Activated T-cell treated with anti-CD3 and anti-CD28 coated beads, Interleukin-2, amount 50 U/mL, for 72 hours (primary cell): ENCODE data around the gene EID1. TPM values are rescaled to one million over a fixed set of nuclear protein-coding genes. Genes with fewer than 3 reads are reported as not detected.

ENCODE experiments used
- ATAC-seq, 2 donors: fragments of 150-1000 bp; cut with Tn5 transposase; replicated peaks in 1 of 2; 2 replicates each; pipeline ENCODE4 v1.10.0; 2021; ENCODE audit warnings: moderate library complexity in 2 of 2, mild to moderate bottlenecking in 1 of 2
- DNase-seq, 2 donors: peaks; one replicate each; pipeline ENCODE4 v3.0.0; 2021 to 2022; ENCODE audit warnings: mixed read lengths in 1 of 2
- H3K27ac Mint-ChIP-seq: one replicate; pipeline ENCODE4 v1.8.0; 2022; ENCODE audit warnings: mild to moderate bottlenecking, moderate library complexity, mixed read lengths
- H3K27me3 Mint-ChIP-seq: one replicate; pipeline ENCODE4 v1.8.0; 2022; ENCODE audit warnings: low read depth, mixed read lengths
- H3K36me3 Mint-ChIP-seq, 2 donors: one replicate each; pipeline ENCODE4 v1.8.0; 2022; ENCODE audit warnings: mixed read lengths in 2 of 2, mild to moderate bottlenecking in 1 of 2; ENCODE audit not compliant: insufficient read depth in 2 of 2
- H3K4me1 Mint-ChIP-seq: one replicate; pipeline ENCODE4 v1.8.0; 2022; ENCODE audit warnings: low read depth, mixed read lengths
- H3K4me3 Mint-ChIP-seq, 2 donors: one replicate each; pipeline ENCODE4 v1.8.0; 2022; ENCODE audit warnings: mild to moderate bottlenecking in 2 of 2, mixed read lengths in 2 of 2, moderate library complexity in 2 of 2
- H3K9me3 Mint-ChIP-seq, 2 donors: one replicate each; pipeline ENCODE4 v1.8.0; 2022; ENCODE audit warnings: mixed read lengths in 2 of 2
- total RNA-seq, 2 donors: library from RNA; stranded (reverse); gene quantifications; one replicate each; pipeline ENCODE4 v1.2.3, GENCODE V29; 2022

Gene EID1
- total RNA-seq, 2 donors from 2014 or later = 86.9 to 93.6 TPM

- Mint-ChIP-seq H3K4me3 (no peak overlapping the region), H3K9me3 (no peaks in the 10 kb centered on the region), H3K36me3 (peaks cover 12 to 15% of the 10 kb centered on the region in 2 donors), H3K27ac (no peak overlapping the region), H3K4me1 (peaks cover 19% of the 10 kb centered on the region), H3K27me3 (peaks cover 19% of the 10 kb centered on the region)
- ATAC-seq (no peak), DNase-seq (no peak)
These were observed 1.9 kb upstream of the EID1 start for GRCh38 chr15:48876057-48876456.

- peak overlapping the region; percentile 25 for H3K27ac Mint-ChIP-seq
- ATAC-seq = no peak
- H3K4me1 Mint-ChIP-seq = peaks cover 27% of the 10 kb centered on the region
These were observed 2.2 kb downstream of the EID1 start for GRCh38 chr15:48880070-48880634.

GRCh38 chr15:48883699-48884098 lies 5.8 kb downstream of the EID1 start:
- Mint-ChIP-seq H3K36me3 (peaks cover 2 to 7% of the 10 kb centered on the region in 2 donors), H3K27ac (no peak overlapping the region), H3K27me3 (peaks cover 35% of the 10 kb centered on the region), H3K4me3 (no peak overlapping the region), H3K4me1 (peaks cover 41% of the 10 kb centered on the region), H3K9me3 (no peaks in the 10 kb centered on the region)
- DNase-seq (no peak), ATAC-seq (no peak)

More at GRCh38 chr15:48880070-48880634, 2.2 kb downstream of the EID1 start:
- DNase-seq = no peak
- H3K27me3 Mint-ChIP-seq = peaks cover 20% of the 10 kb centered on the region
- H3K9me3 Mint-ChIP-seq = no peaks in the 10 kb centered on the region
- peaks cover 12 to 15% of the 10 kb centered on the region in 2 donors for H3K36me3 Mint-ChIP-seq
- H3K4me3 Mint-ChIP-seq = peak overlapping the region; percentile 91 to 94

- Mint-ChIP-seq H3K4me3 (peak overlapping the region; percentile 4 to 17), H3K27me3 (peaks cover 44% of the 10 kb centered on the region), H3K27ac (no peak overlapping the region), H3K36me3 (no peaks in the 10 kb centered on the region), H3K9me3 (no peaks in the 10 kb centered on the region), H3K4me1 (peaks cover 19% of the 10 kb centered on the region)
- DNase-seq (no peak), ATAC-seq (no peak)
These were observed 9.2 kb downstream of the EID1 start for GRCh38 chr15:48887144-48887543.

- Mint-ChIP-seq H3K27me3 (peaks cover 50% of the 10 kb centered on the region), H3K4me3 (no peak overlapping the region), H3K4me1 (peaks cover 17% of the 10 kb centered on the region), H3K36me3 (no peaks in the 10 kb centered on the region), H3K9me3 (no peaks in the 10 kb centered on the region), H3K27ac (no peak overlapping the region)
- DNase-seq (peak; percentile 50 to 56), ATAC-seq (peak; percentile 93 to 95)
These were observed 10.3 kb downstream of the EID1 start for GRCh38 chr15:48888191-48888590.

GRCh38 chr15:48888836-48889235 lies 10.9 kb downstream of the EID1 start:
- no peaks in the 10 kb centered on the region for H3K9me3 Mint-ChIP-seq
- no peak for DNase-seq
- peaks cover 17% of the 10 kb centered on the region for H3K4me1 Mint-ChIP-seq
- peaks cover 45% of the 10 kb centered on the region for H3K27me3 Mint-ChIP-seq
- H3K27ac Mint-ChIP-seq = no peak overlapping the region
- ATAC-seq = no peak
- no peak overlapping the region for H3K4me3 Mint-ChIP-seq
- H3K36me3 Mint-ChIP-seq = no peaks in the 10 kb centered on the region

GRCh38 chr15:48889925-48890324 lies 12.0 kb downstream of the EID1 start:
- DNase-seq (no peak), ATAC-seq (no peak)
- Mint-ChIP-seq H3K36me3 (no peaks in the 10 kb centered on the region), H3K27ac (no peak overlapping the region), H3K27me3 (peaks cover 38% of the 10 kb centered on the region), H3K9me3 (no peaks in the 10 kb centered on the region), H3K4me3 (no peak overlapping the region), H3K4me1 (peaks cover 17% of the 10 kb centered on the region)

- H3K9me3 Mint-ChIP-seq = no peaks in the 10 kb centered on the region
- DNase-seq (no peak), ATAC-seq (no peak)
- H3K36me3 Mint-ChIP-seq = no peaks in the 10 kb centered on the region
- peaks cover 17% of the 10 kb centered on the region for H3K4me1 Mint-ChIP-seq
- no peak overlapping the region for H3K27ac Mint-ChIP-seq
- no peak overlapping the region for H3K4me3 Mint-ChIP-seq
- H3K27me3 Mint-ChIP-seq = peaks cover 42% of the 10 kb centered on the region
These were observed 12.5 kb downstream of the EID1 start for GRCh38 chr15:48890375-48890972.

GRCh38 chr15:48891232-48891765 lies 13.4 kb downstream of the EID1 start:
- DNase-seq (no peak), ATAC-seq (no peak)
- H3K27ac Mint-ChIP-seq = no peak overlapping the region
- H3K9me3 Mint-ChIP-seq = no peaks in the 10 kb centered on the region
- H3K27me3 Mint-ChIP-seq = peaks cover 43% of the 10 kb centered on the region
- H3K36me3 Mint-ChIP-seq = no peaks in the 10 kb centered on the region
- H3K4me3 Mint-ChIP-seq = no peak overlapping the region
- H3K4me1 Mint-ChIP-seq = peaks cover 17% of the 10 kb centered on the region

GRCh38 chr15:48893311-48893710 lies 15.4 kb downstream of the EID1 start:
- peaks cover 9% of the 10 kb centered on the region for H3K4me1 Mint-ChIP-seq
- H3K9me3 Mint-ChIP-seq = no peaks in the 10 kb centered on the region
- ATAC-seq (no peak), DNase-seq (no peak)
- no peak overlapping the region for H3K4me3 Mint-ChIP-seq
- H3K27me3 Mint-ChIP-seq = peaks cover 50% of the 10 kb centered on the region
- H3K36me3 Mint-ChIP-seq = no peaks in the 10 kb centered on the region
- no peak overlapping the region for H3K27ac Mint-ChIP-seq

- H3K27me3 Mint-ChIP-seq = peaks cover 44% of the 10 kb centered on the region
- no peaks in the 10 kb centered on the region for H3K9me3 Mint-ChIP-seq
- no peak for DNase-seq
- peaks cover 9% of the 10 kb centered on the region for H3K4me1 Mint-ChIP-seq
- ATAC-seq = no peak
- H3K4me3 Mint-ChIP-seq = peak overlapping the region in 1 of 2 donors; percentile 5
- no peaks in the 10 kb centered on the region for H3K36me3 Mint-ChIP-seq
- no peak overlapping the region for H3K27ac Mint-ChIP-seq
These were observed 19.2 kb downstream of the EID1 start for GRCh38 chr15:48896869-48897814.

- Mint-ChIP-seq H3K4me3 (peak overlapping the region in 1 of 2 donors; percentile 19), H3K4me1 (peaks cover 9% of the 10 kb centered on the region), H3K27me3 (peaks cover 38% of the 10 kb centered on the region), H3K36me3 (no peaks in the 10 kb centered on the region), H3K27ac (no peak overlapping the region), H3K9me3 (no peaks in the 10 kb centered on the region)
- no peak for ATAC-seq
- DNase-seq = no peak
These were observed 20.1 kb downstream of the EID1 start for GRCh38 chr15:48898032-48898431.

GRCh38 chr15:48898446-48898845 lies 20.5 kb downstream of the EID1 start:
- peaks cover 34% of the 10 kb centered on the region for H3K27me3 Mint-ChIP-seq
- no peaks in the 10 kb centered on the region for H3K36me3 Mint-ChIP-seq
- H3K4me3 Mint-ChIP-seq = no peak overlapping the region
- DNase-seq (no peak), ATAC-seq (no peak)
- no peaks in the 10 kb centered on the region for H3K9me3 Mint-ChIP-seq
- H3K27ac Mint-ChIP-seq = no peak overlapping the region
- H3K4me1 Mint-ChIP-seq = peaks cover 9% of the 10 kb centered on the region
